ENCODE measurements around the gene WNT1.

DNA sequence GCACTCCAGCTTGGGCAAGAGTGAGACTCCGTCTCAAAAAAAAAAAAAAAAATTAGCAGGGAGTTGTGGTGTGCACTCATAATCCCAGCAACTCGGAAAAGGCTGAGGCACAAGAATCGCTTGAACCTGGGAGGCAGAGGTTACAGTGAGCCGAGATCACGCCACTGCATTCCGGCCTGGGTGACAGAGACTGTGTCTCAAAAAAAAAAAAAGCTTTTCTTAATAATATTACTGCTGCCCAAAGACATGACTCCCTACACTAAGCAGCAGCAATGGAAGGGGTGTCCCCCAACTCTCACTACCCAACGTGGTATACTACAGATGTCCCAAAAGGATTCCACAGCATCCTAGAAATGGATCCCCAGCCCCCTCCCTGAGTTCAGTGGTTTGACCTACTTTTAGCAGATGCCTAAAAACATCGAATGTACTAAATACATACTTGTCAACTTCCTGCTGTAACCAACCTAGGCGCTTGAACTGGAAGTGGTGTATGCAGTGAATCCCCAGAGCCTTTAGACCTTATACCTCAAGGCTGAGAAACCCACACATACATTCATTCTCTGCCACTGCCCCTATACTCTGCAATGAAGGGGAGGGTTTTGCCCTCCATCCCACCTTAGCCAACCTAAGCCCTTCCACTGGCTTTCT lies 44.3 kb upstream of the WNT1 start:
- TF ChIP-seq, protein P1, sequence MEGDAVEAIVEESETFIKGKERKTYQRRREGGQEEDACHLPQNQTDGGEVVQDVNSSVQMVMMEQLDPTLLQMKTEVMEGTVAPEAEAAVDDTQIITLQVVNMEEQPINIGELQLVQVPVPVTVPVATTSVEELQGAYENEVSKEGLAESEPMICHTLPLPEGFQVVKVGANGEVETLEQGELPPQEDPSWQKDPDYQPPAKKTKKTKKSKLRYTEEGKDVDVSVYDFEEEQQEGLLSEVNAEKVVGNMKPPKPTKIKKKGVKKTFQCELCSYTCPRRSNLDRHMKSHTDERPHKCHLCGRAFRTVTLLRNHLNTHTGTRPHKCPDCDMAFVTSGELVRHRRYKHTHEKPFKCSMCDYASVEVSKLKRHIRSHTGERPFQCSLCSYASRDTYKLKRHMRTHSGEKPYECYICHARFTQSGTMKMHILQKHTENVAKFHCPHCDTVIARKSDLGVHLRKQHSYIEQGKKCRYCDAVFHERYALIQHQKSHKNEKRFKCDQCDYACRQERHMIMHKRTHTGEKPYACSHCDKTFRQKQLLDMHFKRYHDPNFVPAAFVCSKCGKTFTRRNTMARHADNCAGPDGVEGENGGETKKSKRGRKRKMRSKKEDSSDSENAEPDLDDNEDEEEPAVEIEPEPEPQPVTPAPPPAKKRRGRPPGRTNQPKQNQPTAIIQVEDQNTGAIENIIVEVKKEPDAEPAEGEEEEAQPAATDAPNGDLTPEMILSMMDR (IDR thresholded peaks at IDR 0.05): no peak
- TF ChIP-seq POLR2A (IDR thresholded peaks at IDR 0.05): no peak
- no peak for TF ChIP-seq POLR2AphosphoS5 (IDR thresholded peaks at IDR 0.05; ENCODE audit: insufficient read depth in 1 of 2, low read depth in 1 of 2)
